ENCODE measurements around the gene LENG9. TPM values are rescaled to one million over a fixed set of nuclear protein-coding genes. Genes with fewer than 3 reads are reported as not detected.
"Not testable (repeated sequence)": the region's sequence is repeated elsewhere in the genome, so short reads cannot be mapped to it uniquely, and the experiment has no call there.

The LENG9 gene
- total RNA-seq (2014; rRNA removed; shearing (Covaris generic)), result 1.2 and 2.0 TPM in 2 replicates

- peak; percentile 99 for DNase-seq (ENCODE audit: low read depth)
These were observed at the start of gene LENG9 for GRCh38 chr19:54463531-54464043. Gene LENG9, minus strand, starts transcription at chr19:54463778. Its CDS starts 252 bp downstream, at chr19:54463526.

DNA sequence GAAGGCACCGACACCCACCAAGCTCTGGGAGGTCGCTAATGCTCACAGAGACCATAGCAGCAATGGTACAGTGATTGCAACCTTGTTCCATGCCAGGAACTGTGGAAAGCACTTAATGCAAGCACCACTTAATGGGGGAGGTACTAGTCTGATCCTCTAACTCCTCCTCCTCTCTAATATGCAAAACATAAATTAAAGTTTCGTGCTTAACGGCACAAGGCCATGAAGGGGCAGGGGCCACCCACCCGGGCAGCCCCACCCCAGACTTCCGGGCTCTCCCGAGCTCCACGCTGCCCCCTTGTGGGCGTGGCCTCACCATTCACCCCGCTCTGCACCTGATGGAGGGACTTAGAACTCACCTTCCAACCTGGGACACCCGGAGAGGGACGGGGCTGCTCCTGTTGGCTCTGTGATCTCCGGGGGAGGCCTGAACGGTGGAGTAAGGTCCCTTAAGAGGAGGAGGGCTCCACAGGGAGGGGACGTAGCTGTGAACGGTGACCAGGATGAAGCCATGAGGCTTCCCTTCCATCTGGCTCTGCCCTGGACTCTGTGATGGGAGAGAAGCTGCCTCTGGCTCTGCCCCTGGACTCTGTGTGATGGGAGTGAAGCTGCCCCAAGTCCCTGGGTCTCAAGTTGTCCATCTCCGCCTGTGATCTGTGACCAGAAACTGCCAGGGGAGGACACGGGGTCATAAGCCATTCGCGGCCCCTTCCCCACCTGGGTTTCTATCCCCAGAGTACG lies 45.8 kb upstream of the LENG9 start:
- DNase-seq (ENCODE audit: low read depth), result not testable (repeated sequence)

DNA sequence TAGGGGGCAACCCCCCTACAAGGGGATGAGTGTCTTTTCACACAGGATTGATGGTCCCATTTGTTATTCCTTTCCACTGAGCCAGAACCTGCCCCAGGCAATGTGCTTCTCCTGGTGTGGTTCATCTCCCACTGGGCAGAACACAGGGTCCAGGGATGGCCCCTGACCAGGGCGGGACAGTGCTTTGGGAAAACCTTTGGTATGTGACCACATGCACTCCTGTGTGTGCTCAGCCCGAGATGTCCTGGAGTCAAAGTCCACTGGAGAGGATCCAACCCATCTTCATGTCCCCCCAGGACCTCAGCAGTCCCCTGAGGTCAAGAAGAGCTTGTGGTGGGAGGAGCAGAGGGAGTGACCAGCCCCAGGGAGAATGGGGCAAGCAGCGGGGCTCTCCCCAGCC lies 44.9 kb upstream of the LENG9 start:
- not testable (repeated sequence) for DNase-seq (ENCODE audit: low read depth)

DNA sequence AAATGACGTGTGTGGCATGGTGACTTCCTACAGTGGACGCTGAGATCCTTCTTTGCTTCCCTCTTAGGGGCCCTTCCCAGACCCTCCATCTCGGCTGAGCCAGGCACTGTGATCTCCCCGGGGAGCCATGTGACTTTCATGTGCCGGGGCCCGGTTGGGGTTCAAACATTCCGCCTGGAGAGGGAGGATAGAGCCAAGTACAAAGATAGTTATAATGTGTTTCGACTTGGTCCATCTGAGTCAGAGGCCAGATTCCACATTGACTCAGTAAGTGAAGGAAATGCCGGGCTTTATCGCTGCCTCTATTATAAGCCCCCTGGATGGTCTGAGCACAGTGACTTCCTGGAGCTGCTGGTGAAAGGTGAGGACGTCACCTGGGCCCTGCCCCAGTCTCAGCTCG lies 44.2 kb upstream of the LENG9 start:
- no peak for DNase-seq (ENCODE audit: low read depth)

DNA sequence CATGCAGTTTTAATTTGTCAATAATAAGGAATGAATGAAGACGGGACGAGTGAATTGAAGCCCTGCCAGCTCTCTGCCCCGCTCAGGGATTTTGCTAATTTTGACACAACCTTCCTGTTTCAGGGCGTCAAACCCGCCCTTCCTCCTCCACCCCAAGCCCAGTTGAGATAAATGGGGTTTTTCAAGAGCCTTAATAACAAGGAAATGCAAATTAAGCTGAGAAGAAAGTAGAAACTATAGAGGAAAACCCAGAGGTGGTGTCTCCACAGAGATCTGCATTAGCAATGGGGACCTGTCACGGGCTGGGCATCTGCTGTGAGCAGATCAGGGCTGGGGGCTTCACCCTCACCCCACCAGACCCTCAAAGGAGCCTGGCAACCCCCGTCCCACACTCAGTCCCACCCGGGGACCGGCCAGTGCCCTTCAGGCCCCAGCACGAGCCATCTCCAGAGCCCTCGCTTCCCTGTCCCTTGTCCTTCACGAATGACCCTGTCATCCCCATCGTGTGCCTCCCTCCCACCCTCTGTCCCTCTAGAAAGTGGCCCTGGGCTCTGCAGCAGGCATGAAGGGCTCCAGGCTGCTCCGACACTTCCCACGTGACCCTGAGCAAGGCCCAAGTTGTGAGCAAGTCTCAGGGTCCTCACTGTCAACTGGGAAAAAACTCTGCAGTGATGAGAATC lies 43.6 kb upstream of the LENG9 start:
- not testable (repeated sequence) for DNase-seq (ENCODE audit: low read depth)

- peak; percentile 17 for DNase-seq (ENCODE audit: low read depth)
These were observed 42.5 kb upstream of the LENG9 start for GRCh38 chr19:54506079-54506478.

GRCh38 chr19:54505542-54505941 lies 42.0 kb upstream of the LENG9 start:
- DNase-seq (ENCODE audit: low read depth), result not testable (repeated sequence)

DNA sequence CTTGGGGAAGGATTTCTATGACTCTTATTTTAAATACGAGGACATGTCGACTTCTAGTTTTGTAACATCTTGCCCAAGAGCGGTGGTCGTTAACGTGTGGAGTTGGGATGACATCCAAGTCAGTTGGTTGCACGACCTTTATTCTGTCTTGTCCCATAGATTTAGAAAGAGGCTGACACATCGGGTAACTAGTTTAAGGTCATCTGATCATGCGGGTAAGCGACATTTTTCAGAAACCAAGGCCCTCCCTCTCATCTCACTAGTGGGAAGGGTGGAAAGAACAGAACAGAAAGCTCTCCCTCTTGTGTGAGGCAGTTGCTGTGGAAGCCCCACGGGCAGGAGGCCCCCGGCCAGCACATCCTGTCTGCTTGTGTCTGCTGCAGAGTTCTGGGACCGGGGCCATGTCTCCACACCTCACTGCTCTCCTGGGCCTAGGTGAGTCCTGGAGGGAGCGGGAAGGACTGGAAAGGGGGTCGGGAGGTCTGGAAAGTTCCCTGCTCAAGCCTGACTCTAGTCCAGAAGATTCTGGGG lies 39.0 kb upstream of the LENG9 start, which contains the start of gene LAIR2:
Gene LAIR2 (plus strand): TSS at position 314 of the 531 bp plus-strand sequence. CDS start 88 bp downstream, at position 402.
- no peak for DNase-seq (ENCODE audit: low read depth)

DNA sequence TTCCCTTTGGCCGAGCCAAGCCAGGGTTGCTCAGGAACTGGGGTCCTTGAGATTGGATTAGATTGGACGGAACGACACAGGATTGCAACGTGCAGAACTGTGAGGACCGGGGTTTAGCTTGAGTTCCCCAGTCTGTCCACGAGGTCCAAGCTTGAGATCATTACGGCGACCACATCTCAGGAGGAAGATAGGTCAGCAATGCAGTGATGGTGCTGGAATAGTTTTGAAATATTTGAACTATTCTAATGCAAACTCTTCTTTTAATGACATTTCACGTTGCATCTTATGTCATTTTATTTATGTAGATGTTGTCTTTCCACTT lies 34.8 kb upstream of the LENG9 start:
- DNase-seq (ENCODE audit: low read depth), result not testable (repeated sequence)

GRCh38 chr19:54497747-54498450 lies 34.3 kb upstream of the LENG9 start:
- DNase-seq (ENCODE audit: low read depth), result not testable (repeated sequence)

- not testable (repeated sequence) for DNase-seq (ENCODE audit: low read depth)
These were observed 31.7 kb upstream of the LENG9 start for GRCh38 chr19:54495284-54495683.

DNA sequence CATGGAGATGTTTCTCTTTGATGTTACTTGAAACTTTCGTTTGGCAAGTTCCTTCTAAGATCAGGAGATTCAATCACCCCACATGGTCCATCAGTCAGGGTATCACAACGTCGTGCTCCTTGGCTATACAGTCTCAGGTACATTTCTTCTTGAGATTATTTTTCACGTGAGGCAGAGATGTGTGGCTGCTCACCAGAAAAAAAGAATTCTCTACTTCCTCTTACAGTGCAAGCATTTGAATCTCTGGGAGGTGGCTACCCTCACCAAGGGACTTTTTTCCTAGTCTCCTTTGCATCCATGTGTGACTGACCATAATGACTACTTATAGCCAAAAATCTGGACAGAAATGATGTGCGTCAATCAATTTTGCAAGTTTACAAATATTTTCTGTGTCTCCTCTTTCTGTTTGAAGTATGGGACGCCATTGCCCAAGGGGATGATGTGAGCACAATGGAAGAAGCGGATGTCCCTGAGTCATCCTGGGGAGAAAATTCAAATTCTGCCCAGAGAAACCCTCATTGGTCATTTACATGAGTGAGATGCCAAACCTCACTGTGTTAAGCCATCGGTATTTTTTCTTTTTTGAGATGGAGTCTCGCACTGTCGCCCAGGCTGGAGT lies 30.5 kb upstream of the LENG9 start:
- no peak for DNase-seq (ENCODE audit: low read depth)

GRCh38 chr19:54493056-54493455 lies 29.5 kb upstream of the LENG9 start:
- DNase-seq (ENCODE audit: low read depth), result not testable (repeated sequence)

DNA sequence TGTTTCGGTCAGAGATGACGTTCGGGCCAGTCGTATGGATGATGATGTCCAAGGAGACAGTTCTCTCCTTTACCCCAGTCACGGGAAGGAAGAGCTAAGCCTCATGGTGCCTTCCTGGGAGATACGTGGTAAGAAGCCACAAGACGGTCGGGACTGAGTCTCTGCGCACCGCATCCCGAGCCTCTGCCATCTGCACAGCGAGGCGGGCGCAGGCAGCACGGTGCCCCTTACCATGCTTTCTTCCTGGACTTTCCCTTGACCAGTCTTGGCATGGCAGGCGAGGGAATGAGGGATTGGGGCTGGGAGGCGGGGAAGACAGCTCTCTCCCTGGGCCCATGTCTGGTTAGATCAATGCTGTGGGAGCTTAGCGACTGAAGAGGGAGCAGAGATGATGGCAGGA lies 29.0 kb upstream of the LENG9 start:
- DNase-seq (ENCODE audit: low read depth), result no peak

GRCh38 chr19:54489766-54490165 lies 26.2 kb upstream of the LENG9 start:
- DNase-seq (ENCODE audit: low read depth), result no peak

GRCh38 chr19:54489341-54489740 lies 25.8 kb upstream of the LENG9 start:
- no peak for DNase-seq (ENCODE audit: low read depth)

DNA sequence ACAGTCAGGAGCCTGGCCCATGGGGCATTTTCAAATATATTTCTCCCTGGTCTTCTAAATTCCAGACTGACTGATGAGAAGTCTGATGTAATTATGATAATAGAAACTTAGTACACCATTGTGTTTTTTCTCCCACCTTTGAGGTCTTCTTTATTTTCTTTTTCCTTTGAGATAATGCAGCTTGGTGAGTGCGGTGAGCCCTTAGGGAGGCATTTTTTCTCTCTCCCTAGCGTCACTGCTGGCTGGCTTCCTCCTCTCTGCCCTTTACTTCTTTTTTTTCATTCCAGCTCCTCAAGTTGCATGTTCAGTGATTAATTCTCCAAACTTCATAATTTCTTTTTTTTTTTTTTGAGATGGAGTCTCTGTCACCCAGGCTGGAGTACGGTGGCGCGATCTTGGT lies 22.3 kb upstream of the LENG9 start:
- DNase-seq (ENCODE audit: low read depth), result no peak

DNA sequence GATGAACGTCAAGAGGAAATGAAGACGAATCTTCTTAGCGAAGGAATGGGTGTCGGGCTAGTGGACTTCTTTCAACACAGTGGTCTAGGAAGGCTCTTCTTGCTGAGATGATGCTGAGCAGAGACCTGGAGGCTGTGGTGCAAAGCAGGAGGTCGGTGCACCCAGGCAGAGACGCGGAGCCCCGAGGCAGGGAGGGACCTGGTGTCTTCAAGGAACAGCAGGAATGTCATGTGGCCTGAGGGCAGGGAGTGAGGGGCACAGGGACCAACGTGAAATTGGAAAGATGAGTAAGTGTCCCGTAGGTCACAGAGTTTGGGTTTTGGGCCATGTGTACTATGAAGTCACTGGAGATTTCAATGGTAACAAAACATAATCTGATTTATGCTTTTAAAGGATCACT lies 20.9 kb upstream of the LENG9 start:
- no peak for DNase-seq (ENCODE audit: low read depth)

DNA sequence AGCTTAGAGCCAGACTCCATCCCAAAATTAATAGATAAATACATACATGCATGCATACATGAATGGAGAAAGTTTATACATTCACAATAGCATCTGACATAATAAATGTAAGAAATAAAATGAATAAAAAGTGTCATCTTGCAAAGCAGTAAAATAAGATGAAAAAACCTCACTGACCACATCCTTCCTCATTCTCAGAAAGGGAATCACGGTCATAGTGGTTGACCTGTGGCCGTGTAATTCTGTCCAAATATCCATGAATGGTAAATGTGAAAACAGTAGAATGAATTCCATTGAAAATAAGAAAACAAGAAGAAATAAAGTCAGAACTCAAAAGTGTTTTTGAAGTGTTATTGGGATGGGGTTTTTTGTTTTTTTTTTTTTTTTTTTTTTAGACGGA lies 19.3 kb upstream of the LENG9 start:
- DNase-seq (ENCODE audit: low read depth), result no peak

DNA sequence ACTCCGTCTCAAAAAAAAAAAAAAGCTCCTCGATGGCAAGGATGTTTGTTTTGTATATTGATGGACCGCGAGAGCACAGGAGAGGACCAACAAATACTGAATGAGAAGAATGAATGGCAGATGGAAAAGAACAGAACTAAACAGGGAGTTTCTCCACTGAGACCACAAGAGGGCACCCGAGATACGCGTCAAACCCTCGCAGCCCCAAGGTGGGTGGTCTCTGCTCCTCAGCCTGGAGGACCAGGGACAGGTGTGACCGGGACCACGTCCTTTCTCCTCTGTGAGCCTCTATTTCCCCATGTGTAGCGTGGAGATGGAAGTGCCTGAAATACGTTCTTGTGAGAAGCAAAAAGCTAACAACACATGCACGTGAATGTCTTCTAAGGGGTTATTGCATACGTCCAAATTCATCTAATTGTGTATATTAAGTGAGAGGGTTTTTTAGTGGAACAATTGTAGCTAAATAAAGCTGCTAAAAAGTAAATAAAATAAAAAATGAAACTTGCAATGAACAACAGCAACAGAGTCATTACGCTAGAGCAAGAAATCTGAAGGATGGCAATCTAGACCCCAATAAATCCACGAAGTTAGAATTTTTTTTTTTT lies 17.9 kb upstream of the LENG9 start:
- DNase-seq (ENCODE audit: low read depth), result peak; percentile 48

- no peak for DNase-seq (ENCODE audit: low read depth)
These were observed 16.5 kb upstream of the LENG9 start for GRCh38 chr19:54480051-54480450.

All from M059J (cell line).